SK-N-DZ (cell line): Measurements from ENCODE around the gene RHOF.

Experiments used
- DNase-seq: peaks from one replicate; pipeline ENCODE4 v3.0.0-alpha.2; 2015; ENCODE audit warnings: low spot score

The RHOF gene

GRCh38 chr12:121819212-121819949, 25.9 kb upstream of the RHOF start:
- no peak for DNase-seq

- no peak for DNase-seq
Observed at GRCh38 chr12:121817648-121818043, 24.2 kb upstream of the RHOF start.

GRCh38 chr12:121816925-121817647, 23.6 kb upstream of the RHOF start:
- DNase-seq, result no peak

- DNase-seq, result no peak
Observed at GRCh38 chr12:121815263-121815662, 21.8 kb upstream of the RHOF start.

- no peak for DNase-seq
Observed at GRCh38 chr12:121814429-121815119, 21.1 kb upstream of the RHOF start.

DNA sequence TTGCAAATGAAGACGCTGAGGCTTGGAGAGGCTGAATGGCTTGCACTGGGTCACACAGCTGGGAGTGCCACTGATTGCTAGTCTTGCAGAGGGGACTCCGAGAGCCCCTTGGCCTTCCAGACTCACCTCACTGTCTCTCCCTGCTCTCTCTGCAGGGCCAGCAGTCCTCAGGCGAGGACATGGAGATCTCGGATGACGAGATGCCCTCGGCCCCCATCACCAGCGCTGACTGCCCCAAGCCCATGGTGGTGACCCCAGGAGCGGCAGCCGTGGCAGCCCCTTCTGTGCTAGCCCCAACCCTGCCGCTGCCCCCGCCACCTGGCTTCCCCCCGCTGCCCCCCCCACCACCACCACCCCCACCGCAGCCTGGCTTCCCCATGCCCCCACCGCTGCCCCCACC, 20.5 kb upstream of the RHOF start:
- no peak for DNase-seq

- DNase-seq, result no peak
Observed at GRCh38 chr12:121812921-121813896, 19.7 kb upstream of the RHOF start.

DNA sequence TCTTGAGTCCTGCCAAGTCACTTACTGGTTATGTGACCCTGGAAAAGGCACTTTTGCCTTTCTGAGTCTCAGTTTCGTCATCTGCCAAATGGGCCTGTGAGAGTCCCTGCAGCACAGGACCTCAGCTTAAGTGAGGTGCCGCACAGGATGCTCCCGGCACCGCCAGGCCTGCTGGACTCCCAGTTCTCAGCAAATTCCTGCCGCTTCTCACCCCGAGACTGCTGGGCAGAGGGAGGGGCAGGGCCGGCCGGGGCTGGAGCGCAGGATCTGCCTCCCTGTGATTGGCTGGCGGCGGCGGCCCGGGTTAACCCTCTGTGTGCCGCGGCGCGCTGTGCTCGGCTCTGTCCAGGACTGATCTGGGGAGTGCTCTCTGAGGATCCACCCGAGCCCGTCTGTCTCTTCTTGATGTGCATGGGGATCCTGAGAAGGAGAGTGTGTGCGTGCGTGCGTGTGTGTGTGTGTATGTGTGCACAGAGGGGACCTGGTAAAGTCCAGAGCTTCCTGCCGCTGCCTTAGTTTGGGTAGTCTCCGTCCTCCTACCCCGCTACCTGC, 18.9 kb upstream of the RHOF start:
- DNase-seq, result peak; percentile 64

DNA sequence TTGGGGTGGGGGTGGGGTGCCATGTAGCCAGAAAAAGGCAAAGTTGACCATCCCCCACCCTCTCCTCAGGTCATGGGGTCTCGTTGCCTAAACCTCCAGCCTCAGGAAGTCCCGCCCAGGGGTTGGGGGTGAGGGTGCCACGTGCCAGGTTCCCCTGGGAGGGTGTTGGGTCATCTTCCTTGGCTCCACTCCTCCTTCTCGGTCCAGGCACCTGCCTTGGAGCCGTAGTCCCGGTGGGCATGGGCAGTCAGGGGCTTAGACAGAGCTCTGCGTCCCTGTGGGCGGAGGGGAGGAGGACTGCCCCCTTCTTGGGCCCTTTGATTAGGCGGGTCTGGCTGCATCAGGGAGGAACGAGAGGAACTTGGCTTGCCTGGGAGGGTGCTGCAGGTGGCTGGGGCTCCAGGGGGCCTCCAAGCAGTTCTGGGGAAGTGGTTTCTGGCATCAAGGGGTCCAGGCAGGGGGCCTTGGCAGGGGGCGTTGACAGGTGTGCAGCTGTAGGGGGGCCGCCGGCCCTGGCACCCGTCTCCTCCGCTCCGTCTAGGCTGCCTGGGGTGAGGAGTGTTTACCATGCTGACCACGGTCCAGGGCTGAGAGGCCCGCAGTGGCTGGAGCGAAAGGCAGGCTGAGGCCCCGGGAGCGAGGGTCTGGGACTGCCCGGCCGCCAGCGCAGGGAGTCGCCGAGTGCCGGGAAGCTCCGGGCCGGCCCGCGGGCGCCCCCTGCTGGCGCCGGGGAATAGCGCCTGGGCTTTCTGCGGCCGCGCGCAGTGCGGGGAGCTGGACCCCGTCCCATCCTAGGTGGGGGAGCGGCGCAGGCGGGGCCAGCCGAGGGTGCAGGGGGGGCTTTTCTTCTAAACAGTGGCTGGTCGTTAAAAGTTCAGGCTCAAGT, 18.2 kb upstream of the RHOF start:
- DNase-seq, result peak; percentile 74

GRCh38 chr12:121810833-121811433, 17.4 kb upstream of the RHOF start:
- no peak for DNase-seq

DNA sequence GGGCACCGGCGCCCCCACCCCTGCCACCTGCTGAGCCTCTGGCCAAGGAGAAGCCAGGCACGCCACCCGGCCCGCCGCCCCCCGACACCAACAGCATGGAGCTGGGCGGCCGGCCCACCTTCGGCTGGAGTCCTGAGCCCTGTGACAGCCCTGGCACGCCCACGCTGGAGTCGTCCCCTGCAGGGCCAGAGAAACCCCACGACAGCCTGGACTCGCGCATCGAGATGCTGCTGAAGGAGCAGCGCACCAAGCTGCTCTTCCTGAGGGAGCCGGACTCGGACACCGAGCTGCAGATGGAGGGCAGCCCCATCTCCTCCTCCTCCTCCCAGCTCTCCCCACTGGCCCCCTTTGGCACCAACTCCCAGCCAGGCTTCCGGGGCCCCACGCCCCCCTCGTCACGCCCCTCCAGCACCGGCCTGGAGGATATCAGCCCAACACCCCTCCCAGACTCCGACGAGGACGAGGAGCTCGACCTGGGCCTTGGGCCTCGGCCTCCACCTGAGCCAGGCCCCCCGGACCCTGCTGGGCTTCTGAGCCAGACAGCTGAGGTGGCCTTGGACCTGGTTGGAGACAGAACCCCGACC, 16.8 kb upstream of the RHOF start:
- no peak for DNase-seq

DNA sequence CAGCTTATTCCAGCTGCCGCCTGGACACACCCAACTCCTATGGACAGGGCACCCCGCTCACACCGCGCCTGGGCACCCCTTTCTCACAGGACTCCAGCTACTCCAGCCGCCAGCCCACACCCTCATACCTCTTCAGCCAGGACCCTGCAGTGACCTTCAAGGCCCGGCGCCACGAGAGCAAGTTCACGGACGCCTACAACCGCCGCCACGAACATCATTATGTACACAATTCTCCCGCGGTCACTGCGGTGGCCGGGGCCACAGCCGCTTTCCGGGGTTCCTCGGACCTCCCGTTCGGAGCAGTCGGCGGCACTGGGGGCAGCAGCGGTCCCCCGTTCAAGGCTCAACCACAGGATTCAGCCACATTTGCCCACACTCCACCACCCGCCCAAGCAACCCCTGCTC, 16.2 kb upstream of the RHOF start:
- no peak for DNase-seq

GRCh38 chr12:121808623-121809022, 15.1 kb upstream of the RHOF start:
- no peak for DNase-seq

DNA sequence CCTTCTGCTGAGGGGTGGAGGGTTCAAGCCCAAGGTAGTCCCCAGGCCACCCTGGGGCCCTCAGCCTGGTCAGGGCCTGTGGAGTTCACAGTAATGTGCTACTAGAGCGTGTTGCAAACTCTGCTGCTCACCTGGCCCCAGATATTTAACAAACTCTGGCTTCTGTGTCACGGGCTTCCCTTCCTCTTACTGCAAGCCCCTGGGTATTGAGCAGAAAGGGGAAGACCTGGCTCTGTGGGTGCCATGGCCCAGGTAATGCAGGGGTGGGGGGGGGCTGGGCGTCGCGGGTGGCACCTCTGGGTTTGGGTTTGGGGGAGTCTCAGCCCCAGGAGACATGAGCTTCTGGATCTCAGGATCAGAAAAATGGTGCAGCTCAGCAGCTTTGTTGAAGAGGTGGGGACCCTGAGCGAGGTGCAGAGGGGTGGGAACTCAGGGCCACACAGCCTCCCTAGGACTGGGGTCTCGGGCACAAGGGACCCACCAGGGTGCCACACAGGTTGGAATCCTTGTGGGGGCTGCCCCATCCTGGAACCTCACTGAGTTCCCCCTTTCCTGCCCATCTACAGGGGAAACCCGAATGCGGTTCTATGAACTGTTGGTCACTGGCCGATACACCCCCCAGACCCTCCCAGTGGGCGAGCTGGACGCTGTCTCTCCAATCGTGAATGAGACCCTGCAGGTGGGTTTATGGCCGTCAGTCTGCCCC, 14.3 kb upstream of the RHOF start:
- DNase-seq, result no peak

- DNase-seq, result peak; percentile 68
Observed at GRCh38 chr12:121806546-121807423, 13.3 kb upstream of the RHOF start.

DNA sequence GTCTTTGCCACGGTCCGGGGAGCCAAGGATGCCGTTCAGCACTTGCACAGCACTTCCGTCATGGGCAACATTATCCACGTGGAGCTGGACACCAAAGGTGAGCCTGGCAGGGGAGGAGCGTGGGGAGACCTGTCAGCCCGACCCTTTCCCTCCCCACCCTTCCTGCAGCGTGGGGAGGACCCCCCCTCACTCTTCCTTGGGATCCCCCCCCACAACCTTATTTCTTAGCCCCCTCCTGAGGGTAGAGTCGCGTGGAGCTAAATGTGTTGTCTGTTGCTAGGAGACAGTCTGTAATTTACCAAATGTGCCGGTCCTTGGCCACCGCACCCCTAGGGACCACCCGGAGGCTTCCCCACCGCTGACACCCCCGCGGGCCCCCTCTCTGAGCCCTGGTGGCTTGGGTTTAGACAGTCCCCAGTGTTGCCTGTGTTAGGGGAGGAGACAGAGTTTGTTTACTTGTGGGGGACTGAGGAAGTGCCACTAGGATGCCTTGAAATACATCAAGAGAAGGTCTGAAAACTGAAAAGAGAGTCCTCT, 12.6 kb upstream of the RHOF start:
- DNase-seq, result no peak
